B cell (primary cell): Measurements from ENCODE around the gene FAM204A. TPM values are rescaled to one million over a fixed set of nuclear protein-coding genes. Genes with fewer than 3 reads are reported as not detected.

Experiments
- ATAC-seq: fragments of 200-7000 bp; cut with Tn5 transposase; one replicate; pipeline ENCODE4 v1.10.0; 2021; ENCODE audit warnings: low read depth, mild to moderate bottlenecking, moderate number of reproducible peaks, moderate library complexity
- CTCF ChIA-PET: fragments of 350-600 bp; sonication (Branson Sonifier 250); formaldehyde crosslinking; loops from one replicate; lab custom pipeline; 2021; ENCODE audit warnings: antibody characterized with exemption, inconsistent platforms; lab: Charles Lee
- POLR2A ChIA-PET: fragments of 350-600 bp; sonication (Branson Sonifier 250); formaldehyde crosslinking; loops from one replicate; lab custom pipeline; 2021; ENCODE audit warnings: antibody characterized with exemption; lab: Charles Lee
- DNase-seq: peaks from one replicate; pipeline ENCODE4 v3.0.0; 2013
- H2AFZ ChIP-seq: 2 replicates; pipeline ENCODE4 v1.6.1; 2012; ENCODE audit warnings: mild to moderate bottlenecking, low read depth, low read length; ENCODE audit not compliant: insufficient read depth, poor library complexity, severe bottlenecking
- H3K27ac ChIP-seq, 2 donors: 1 replicate in 1 of 2; 2 replicates in 1 of 2; pipeline ENCODE4 v1.5.1; 2012 to 2013; ENCODE audit warnings: low read length in 2 of 2, mild to moderate bottlenecking in 2 of 2, moderate library complexity in 1 of 2
- H3K27me3 ChIP-seq, 4 experiments: fragments of 200-600 bp in 1 of 4; sonication (generic) in 1 of 4; replicated peaks in 1 of 4; 1 replicate in 2 of 4; 2 replicates in 2 of 4; pipeline versions ENCODE4 v1.6.1 to v1.7.0; 2013 to 2016; ENCODE audit warnings: low read length in 3 of 4, mild to moderate bottlenecking in 2 of 4, mixed read lengths in 1 of 4, moderate library complexity in 1 of 4; ENCODE audit not compliant: insufficient read depth in 4 of 4, control insufficient read depth in 3 of 4; ENCODE audit errors: control extremely low read depth in 1 of 4
- H3K36me3 ChIP-seq, 2 experiments: replicated peaks in 1 of 2; 1 replicate in 1 of 2; 2 replicates in 1 of 2; pipeline versions ENCODE4 v1.6.1 to v1.7.1; 2013; ENCODE audit warnings: low read length in 1 of 2; ENCODE audit not compliant: insufficient read depth in 2 of 2, control insufficient read depth in 1 of 2; ENCODE audit errors: control extremely low read depth in 1 of 2, extremely low read depth in 1 of 2
- H3K4me1 ChIP-seq, 2 donors: fragments of 200-600 bp in 1 of 2; sonication (generic) in 1 of 2; 1 replicate in 1 of 2; 2 replicates in 1 of 2; pipeline versions ENCODE4 v1.5.1 to v1.6.1; 2013 to 2017; ENCODE audit warnings: low read length in 2 of 2; ENCODE audit not compliant: control insufficient read depth in 2 of 2, insufficient read depth in 2 of 2
- H3K4me2 ChIP-seq: replicated peaks from 2 replicates; pipeline ENCODE3; 2012; ENCODE audit warnings: mild to moderate bottlenecking, low read depth, low read length; ENCODE audit not compliant: poor library complexity, severe bottlenecking
- H3K4me3 ChIP-seq, 5 experiments: fragments of 200-600 bp in 1 of 5; sonication (generic) in 1 of 5; 1 replicate in 3 of 5; 2 replicates in 2 of 5; pipeline versions ENCODE4 v1.5.1 to v1.7.0; 2011 to 2016; ENCODE audit warnings: low read length in 4 of 5, mild to moderate bottlenecking in 4 of 5, low read depth in 2 of 5, control low read depth in 1 of 5, moderate library complexity in 1 of 5; ENCODE audit not compliant: insufficient read depth in 1 of 5; ENCODE audit errors: control extremely low read depth in 1 of 5, extremely low read depth in 1 of 5
- H3K79me2 ChIP-seq: fragments of 200-600 bp; sonication (generic); one replicate; pipeline ENCODE4 v1.6.0; 2016; ENCODE audit warnings: low read length; ENCODE audit not compliant: control insufficient read depth, insufficient read depth
- H3K9ac ChIP-seq: fragments of 200-600 bp; sonication (generic); 2 replicates; pipeline ENCODE4 v1.6.1; 2017; ENCODE audit warnings: mild to moderate bottlenecking, low read length, moderate library complexity
- H3K9me3 ChIP-seq, 3 donors: one replicate each; pipeline versions ENCODE4 v1.6.1 to v1.7.1; 2013; ENCODE audit warnings: low read length in 2 of 3; ENCODE audit not compliant: control insufficient read depth in 2 of 3, insufficient read depth in 1 of 3; ENCODE audit errors: control extremely low read depth in 1 of 3
- H4K20me1 ChIP-seq: 2 replicates; pipeline ENCODE4 v1.6.0; 2012; ENCODE audit warnings: mild to moderate bottlenecking, low read length; ENCODE audit not compliant: insufficient read depth, control insufficient read depth, poor library complexity, severe bottlenecking
- H3K27ac Mint-ChIP-seq: one replicate; pipeline ENCODE4 v1.8.0; 2021; ENCODE audit warnings: mixed read lengths
- H3K27me3 Mint-ChIP-seq: one replicate; pipeline ENCODE4 v1.8.0; 2021; ENCODE audit warnings: mixed read lengths
- H3K4me1 Mint-ChIP-seq: one replicate; pipeline ENCODE4 v1.8.0; 2021; ENCODE audit warnings: mixed read lengths
- H3K4me3 Mint-ChIP-seq: one replicate; pipeline ENCODE4 v1.8.0; 2021; ENCODE audit warnings: mixed read lengths
- H3K9me3 Mint-ChIP-seq: one replicate; pipeline ENCODE4 v1.8.0; 2022; ENCODE audit warnings: mixed read lengths; ENCODE audit not compliant: insufficient read depth
- CTCF ChIP-seq: fragments of 200-600 bp; IDR thresholded peaks from one replicate; pipeline ENCODE4 v1.8.0; 2022; ENCODE audit warnings: antibody characterized with exemption, mild to moderate bottlenecking
- EZH2 ChIP-seq: IDR thresholded peaks from 2 replicates; pipeline ENCODE4 v1.6.1; 2012; ENCODE audit warnings: borderline replicate concordance, low read depth, mild to moderate bottlenecking, moderate library complexity, low read length; ENCODE audit not compliant: insufficient read depth, poor library complexity, severe bottlenecking
- WGBS: methylation state at CpG from one replicate; pipeline ENCODE4 v1.1.5; 2013; ENCODE audit warnings: missing lambda C conversion rate; ENCODE audit not compliant: insufficient coverage; 5-methylcytosine and 5-hydroxymethylcytosine counted together
- intact Hi-C: fragments of 100-400 bp; cut with micrococcal nuclease; formaldehyde crosslinking; loops from one replicate; pipeline ENCODE4 v1.10.0; 2022
- polyA plus RNA-seq: library from polyadenylated mRNA; depleted of rRNA; stranded (reverse); fragments of >200 nt; gene quantifications from 2 replicates; pipeline ENCODE4 v1.2.3, GENCODE V29; 2012
- total RNA-seq, 2 donors: library from RNA; stranded (reverse); fragments of 120-200 nt in 1 of 2; gene quantifications; 1 replicate in 1 of 2; 2 replicates in 1 of 2; pipeline versions ENCODE4 v1.2.3 to v1.2.4, GENCODE V29; 2013 to 2022

Gene FAM204A
- total and polyA plus RNA-seq, 2 donors (not counting 1 experiment from before 2014, with no cell fraction given) = 14.2 to 79.8 TPM

DNA sequence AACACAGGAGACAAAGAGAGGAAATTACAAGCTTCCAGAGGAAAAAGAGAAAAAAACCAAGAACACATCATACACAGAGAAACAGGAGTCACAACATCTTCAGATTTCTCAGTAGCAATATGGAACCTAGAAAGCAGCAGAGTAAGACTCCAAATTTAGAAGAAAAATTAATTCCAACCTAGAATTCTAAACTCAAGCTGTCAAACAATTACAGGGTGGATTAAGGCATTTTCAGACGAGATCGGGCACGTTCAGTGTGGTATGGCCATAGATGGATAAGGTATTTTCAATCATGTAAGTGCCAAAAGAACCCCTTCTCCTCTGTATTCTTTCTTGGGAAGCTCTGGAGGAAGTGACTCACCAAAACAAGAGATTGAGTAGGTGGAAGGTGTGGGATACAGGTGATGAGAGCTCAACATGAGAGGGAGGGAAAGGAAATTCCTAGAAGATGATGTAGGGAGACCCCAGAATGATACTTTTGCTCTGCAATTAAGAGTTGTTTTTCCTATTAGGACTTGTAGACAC lies 51.6 kb downstream of the FAM204A start:
- CTCF ChIA-PET = no interaction called here
- WGBS = no CpG with 5 or more reads among the region's 3 CpGs
- TF ChIP-seq CTCF (no peak), EZH2 (no peak)
- H3K4me3 ChIP-seq = no peak overlapping the region
- no peak overlapping the region for H3K4me3 Mint-ChIP-seq
- H3K4me1 ChIP-seq = no peaks in the 10 kb centered on the region
- H3K9me3 Mint-ChIP-seq = no peaks in the 10 kb centered on the region
- intact Hi-C loops = no loop called here
- no peaks in the 10 kb centered on the region for H3K79me2 ChIP-seq
- no peaks in the 10 kb centered on the region for H3K36me3 ChIP-seq
- DNase-seq = no peak
- ATAC-seq = no peak
- peaks cover 17% of the 10 kb centered on the region for H3K27me3 Mint-ChIP-seq
- POLR2A ChIA-PET = no interaction called here
- no peak overlapping the region for H3K27ac ChIP-seq
- no peaks in the 10 kb centered on the region for H4K20me1 ChIP-seq
- no peak overlapping the region for H3K27ac Mint-ChIP-seq
- no peak overlapping the region for H3K9ac ChIP-seq
- peaks cover 0 to 1% (median 0%) of the 10 kb centered on the region in 3 donors for H3K9me3 ChIP-seq
- H3K4me1 Mint-ChIP-seq = no peaks in the 10 kb centered on the region
- no peak overlapping the region for H3K4me2 ChIP-seq
- peaks cover 0 to 11% (median 6%) of the 10 kb centered on the region in 4 experiments for H3K27me3 ChIP-seq
- no peak overlapping the region for H2AFZ ChIP-seq

DNA sequence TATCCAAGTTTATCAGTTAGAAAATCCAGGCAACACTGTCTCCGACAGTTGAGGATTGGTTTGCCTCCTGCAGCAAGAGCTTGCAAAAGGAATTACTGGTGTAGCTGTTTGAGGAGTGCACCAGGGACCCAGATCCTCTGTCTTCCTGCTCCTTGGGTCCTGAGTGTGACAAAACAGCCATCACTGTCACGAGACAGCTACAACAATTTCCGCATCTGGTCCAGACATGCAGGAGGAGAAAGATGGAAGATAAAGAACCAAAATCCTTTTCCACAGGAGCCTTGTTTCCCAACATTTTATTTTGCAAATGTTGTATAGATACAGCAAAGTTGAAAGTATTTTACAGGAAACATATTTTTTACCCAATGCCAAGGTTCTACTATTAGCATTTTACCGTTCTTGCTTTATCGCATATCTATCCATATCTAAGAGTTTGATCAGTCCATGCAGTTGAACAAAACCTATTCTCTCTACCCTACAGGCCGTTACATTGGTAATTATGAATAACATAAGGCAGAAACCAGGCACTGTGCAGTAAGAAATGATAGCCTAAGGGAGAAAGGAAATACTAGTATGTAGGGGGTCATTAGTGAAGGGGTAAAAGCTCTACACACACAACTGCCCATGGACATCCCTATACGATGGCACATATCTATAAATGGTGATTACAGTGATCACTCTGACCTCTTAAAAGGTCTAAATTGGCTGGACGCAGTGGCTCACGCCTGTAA lies 54.9 kb downstream of the FAM204A start:
- WGBS = 94% methylated on average over 2 of the region's 9 CpGs
- CTCF ChIA-PET = no interaction called here
- no peak for ATAC-seq

More for the DNA sequence above, 54.9 kb downstream of the FAM204A start:
- POLR2A ChIA-PET = no interaction called here
- Histone ChIP-seq H3K36me3 (no peaks in the 10 kb centered on the region), H3K4me1 (no peaks in the 10 kb centered on the region), H2AFZ (no peak overlapping the region), H3K79me2 (no peaks in the 10 kb centered on the region), H3K27me3 (peaks cover 0 to 18% (median 3%) of the 10 kb centered on the region in 4 experiments), H4K20me1 (no peaks in the 10 kb centered on the region), H3K4me3 (no peak overlapping the region), H3K4me2 (no peak overlapping the region), H3K27ac (no peak overlapping the region), H3K9me3 (no peaks in the 10 kb centered on the region), H3K9ac (no peak overlapping the region)
- Mint-ChIP-seq H3K9me3 (no peaks in the 10 kb centered on the region), H3K27ac (no peak overlapping the region), H3K4me3 (no peak overlapping the region), H3K4me1 (no peaks in the 10 kb centered on the region), H3K27me3 (peaks cover 17% of the 10 kb centered on the region)
- no peak for DNase-seq
- TF ChIP-seq EZH2 = no peak
- TF ChIP-seq CTCF = no peak
- intact Hi-C loops = no loop called here
